ENCODE results near the gene DPF1.

Gene DPF1
- long read RNA-seq, transcript DPF1-201 (12 exons, 1,632 nt) = major isoform, 11 of 29 reads
- long read RNA-seq, partial matches to known transcripts = 0 of 29 reads
- long read RNA-seq, other reads (novel, unspliced or antisense) = 15 of 29 reads

DNA sequence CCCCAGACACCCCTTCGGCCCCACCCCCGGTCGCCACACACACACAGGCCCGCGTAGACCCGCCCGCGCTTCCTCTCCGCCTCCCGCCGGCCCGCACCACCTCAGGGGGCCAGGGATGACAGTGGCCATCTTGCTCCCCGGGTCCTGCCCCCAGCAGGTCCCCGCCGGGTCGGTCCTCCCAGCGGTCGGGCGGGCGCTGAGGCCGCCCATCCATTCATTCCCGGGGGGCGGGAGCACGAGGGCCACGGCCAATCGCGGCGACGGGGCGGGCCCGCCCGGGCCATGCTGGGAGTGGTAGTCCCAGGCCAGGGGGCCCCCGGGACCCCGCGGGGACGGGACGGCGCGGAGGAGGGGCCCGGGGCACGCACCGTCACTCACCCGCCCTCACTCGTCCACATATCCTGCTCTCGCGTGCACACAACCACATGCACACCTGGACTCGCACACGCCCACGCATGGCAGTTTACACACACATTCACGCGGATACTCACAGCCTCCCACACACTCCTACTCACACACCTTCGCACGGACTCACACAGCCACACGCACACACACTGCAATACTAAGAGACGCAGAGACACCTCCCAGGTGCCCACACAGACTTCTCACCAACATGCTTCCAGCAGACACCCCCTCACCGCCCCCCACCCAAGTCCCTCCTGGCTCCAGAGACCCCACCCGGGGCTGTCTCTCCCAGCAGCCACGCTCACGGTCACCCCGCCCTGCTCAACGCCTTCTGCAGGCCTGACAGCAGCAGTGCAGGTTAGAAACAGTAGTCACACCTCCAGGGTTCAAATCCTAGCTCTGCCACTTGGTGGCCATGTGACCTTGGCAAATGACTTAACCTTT lies at the start of gene DPF1:
DPF1 (minus strand) TSS at position 209 of the 849 bp plus-strand sequence; CDS start at position 129, 80 bp downstream.
- TF ChIP-seq, protein P1, sequence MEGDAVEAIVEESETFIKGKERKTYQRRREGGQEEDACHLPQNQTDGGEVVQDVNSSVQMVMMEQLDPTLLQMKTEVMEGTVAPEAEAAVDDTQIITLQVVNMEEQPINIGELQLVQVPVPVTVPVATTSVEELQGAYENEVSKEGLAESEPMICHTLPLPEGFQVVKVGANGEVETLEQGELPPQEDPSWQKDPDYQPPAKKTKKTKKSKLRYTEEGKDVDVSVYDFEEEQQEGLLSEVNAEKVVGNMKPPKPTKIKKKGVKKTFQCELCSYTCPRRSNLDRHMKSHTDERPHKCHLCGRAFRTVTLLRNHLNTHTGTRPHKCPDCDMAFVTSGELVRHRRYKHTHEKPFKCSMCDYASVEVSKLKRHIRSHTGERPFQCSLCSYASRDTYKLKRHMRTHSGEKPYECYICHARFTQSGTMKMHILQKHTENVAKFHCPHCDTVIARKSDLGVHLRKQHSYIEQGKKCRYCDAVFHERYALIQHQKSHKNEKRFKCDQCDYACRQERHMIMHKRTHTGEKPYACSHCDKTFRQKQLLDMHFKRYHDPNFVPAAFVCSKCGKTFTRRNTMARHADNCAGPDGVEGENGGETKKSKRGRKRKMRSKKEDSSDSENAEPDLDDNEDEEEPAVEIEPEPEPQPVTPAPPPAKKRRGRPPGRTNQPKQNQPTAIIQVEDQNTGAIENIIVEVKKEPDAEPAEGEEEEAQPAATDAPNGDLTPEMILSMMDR (IDR thresholded peaks at IDR 0.05; ENCODE audit: insufficient read depth, low read length) = no peak
- TF ChIP-seq POLR2AphosphoS5 (IDR thresholded peaks at IDR 0.05; ENCODE audit: low read depth) (no peak), GABPA (IDR thresholded peaks at IDR 0.05; ENCODE audit: low read depth) (no peak), SPI1 (IDR thresholded peaks at IDR 0.05; ENCODE audit: borderline replicate concordance, low read depth) (no peak)
- TF ChIP-seq, protein P2, sequence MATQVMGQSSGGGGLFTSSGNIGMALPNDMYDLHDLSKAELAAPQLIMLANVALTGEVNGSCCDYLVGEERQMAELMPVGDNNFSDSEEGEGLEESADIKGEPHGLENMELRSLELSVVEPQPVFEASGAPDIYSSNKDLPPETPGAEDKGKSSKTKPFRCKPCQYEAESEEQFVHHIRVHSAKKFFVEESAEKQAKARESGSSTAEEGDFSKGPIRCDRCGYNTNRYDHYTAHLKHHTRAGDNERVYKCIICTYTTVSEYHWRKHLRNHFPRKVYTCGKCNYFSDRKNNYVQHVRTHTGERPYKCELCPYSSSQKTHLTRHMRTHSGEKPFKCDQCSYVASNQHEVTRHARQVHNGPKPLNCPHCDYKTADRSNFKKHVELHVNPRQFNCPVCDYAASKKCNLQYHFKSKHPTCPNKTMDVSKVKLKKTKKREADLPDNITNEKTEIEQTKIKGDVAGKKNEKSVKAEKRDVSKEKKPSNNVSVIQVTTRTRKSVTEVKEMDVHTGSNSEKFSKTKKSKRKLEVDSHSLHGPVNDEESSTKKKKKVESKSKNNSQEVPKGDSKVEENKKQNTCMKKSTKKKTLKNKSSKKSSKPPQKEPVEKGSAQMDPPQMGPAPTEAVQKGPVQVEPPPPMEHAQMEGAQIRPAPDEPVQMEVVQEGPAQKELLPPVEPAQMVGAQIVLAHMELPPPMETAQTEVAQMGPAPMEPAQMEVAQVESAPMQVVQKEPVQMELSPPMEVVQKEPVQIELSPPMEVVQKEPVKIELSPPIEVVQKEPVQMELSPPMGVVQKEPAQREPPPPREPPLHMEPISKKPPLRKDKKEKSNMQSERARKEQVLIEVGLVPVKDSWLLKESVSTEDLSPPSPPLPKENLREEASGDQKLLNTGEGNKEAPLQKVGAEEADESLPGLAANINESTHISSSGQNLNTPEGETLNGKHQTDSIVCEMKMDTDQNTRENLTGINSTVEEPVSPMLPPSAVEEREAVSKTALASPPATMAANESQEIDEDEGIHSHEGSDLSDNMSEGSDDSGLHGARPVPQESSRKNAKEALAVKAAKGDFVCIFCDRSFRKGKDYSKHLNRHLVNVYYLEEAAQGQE (IDR thresholded peaks at IDR 0.05; ENCODE audit: insufficient replicate concordance, low read depth) = no peak
- H3K27ac ChIP-seq (replicated peaks) = no peak within 1 kb of the TSS
- H3K4me3 ChIP-seq (replicated peaks; ENCODE audit: insufficient read depth, low read length) = peak within 1 kb of the TSS; percentile 48
- peak in 1 of 2 experiments; percentile 29 for DNase-seq (ENCODE audit: low read depth in 1 of 2, low spot score in 1 of 2)
- H3K27me3 ChIP-seq (ENCODE audit: insufficient read depth, poor library complexity, severe bottlenecking) = peaks cover 50% of the 10 kb centered on the region

DNA sequence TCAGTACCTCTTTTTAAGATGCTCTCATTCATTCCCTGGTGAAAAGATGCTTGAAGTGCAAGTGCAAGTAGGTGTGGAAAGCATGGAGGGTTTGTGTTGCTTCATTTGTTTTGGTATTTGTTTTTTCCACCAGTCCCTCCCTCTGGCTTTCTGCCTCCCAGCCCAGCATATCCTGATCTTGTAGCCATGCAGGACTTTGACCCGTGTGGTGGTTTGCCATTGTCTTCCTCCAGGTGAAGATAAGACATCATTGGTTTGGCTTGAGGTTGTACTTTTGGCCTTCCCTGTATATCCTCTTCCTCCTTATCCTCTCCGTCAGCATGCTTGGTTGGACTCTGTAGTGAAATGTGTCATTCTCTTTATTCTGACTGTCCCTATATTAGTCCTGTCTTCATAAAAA lies 49.5 kb upstream of the DPF1 start:
- Histone ChIP-seq H3K27ac (replicated peaks) (no peak overlapping the region), H3K27me3 (ENCODE audit: insufficient read depth, poor library complexity, severe bottlenecking) (no peaks in the 10 kb centered on the region), H3K4me3 (replicated peaks; ENCODE audit: insufficient read depth, low read length) (no peak overlapping the region)
- TF ChIP-seq, protein P2 (IDR thresholded peaks at IDR 0.05; ENCODE audit: insufficient replicate concordance, low read depth) = no peak
- TF ChIP-seq SPI1 (IDR thresholded peaks at IDR 0.05; ENCODE audit: borderline replicate concordance, low read depth) = no peak
- TF ChIP-seq GABPA (IDR thresholded peaks at IDR 0.05; ENCODE audit: low read depth) = no peak
- TF ChIP-seq, protein P1 (IDR thresholded peaks at IDR 0.05; ENCODE audit: insufficient read depth, low read length) = no peak
- no peak for TF ChIP-seq POLR2AphosphoS5 (IDR thresholded peaks at IDR 0.05; ENCODE audit: low read depth)
- no peak for DNase-seq (ENCODE audit: low read depth in 1 of 2, low spot score in 1 of 2)

DNA sequence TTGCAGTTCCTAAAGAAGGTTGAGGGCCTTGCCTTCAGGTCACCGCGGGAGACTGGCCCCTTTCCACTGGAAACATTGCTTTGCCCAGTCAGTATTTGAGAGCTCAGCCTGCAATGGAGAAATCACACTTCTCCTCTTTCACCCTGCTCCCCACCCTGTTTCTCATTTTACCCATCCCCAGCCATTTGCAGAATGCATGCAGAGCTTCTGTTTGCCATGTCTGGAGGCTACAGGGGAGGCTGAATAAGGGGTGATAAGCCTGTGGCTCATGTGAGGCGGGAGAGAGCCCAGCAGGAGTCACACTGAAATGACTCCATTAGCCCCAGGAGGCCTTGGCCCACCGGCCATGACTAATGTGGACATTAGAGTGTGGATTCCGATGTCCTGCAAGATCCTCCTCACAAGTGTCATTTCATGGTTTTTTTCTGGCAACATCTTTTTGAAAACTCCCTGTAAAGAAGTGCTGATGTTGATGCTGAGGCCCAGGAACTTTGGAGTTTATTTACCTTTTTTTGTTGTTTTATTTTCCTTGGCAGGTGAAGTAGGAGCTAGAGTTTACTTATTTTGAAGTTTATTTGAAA lies 46.7 kb upstream of the DPF1 start:
- TF ChIP-seq POLR2AphosphoS5 (IDR thresholded peaks at IDR 0.05; ENCODE audit: low read depth) (no peak), GABPA (IDR thresholded peaks at IDR 0.05; ENCODE audit: low read depth) (no peak), SPI1 (IDR thresholded peaks at IDR 0.05; ENCODE audit: borderline replicate concordance, low read depth) (no peak)
- TF ChIP-seq, protein P2 (IDR thresholded peaks at IDR 0.05; ENCODE audit: insufficient replicate concordance, low read depth) = no peak
- TF ChIP-seq, protein P1 (IDR thresholded peaks at IDR 0.05; ENCODE audit: insufficient read depth, low read length) = no peak
- no peak overlapping the region for H3K27ac ChIP-seq (replicated peaks)
- H3K27me3 ChIP-seq (ENCODE audit: insufficient read depth, poor library complexity, severe bottlenecking) = peaks cover 3% of the 10 kb centered on the region
- no peak overlapping the region for H3K4me3 ChIP-seq (replicated peaks; ENCODE audit: insufficient read depth, low read length)
- DNase-seq (ENCODE audit: low read depth in 1 of 2, low spot score in 1 of 2) = no peak

Measured in HL-60 (cell line).